HCT116 (cell line): ENCODE data around the gene SUSD2. TPM values are rescaled to one million over a fixed set of nuclear protein-coding genes. Genes with fewer than 3 reads are reported as not detected.

Experiments used
- ATAC-seq: fragments of 200-7000 bp; cut with Tn5 transposase; 2 replicates; pipeline ENCODE4 v1.9.1; 2020; ENCODE audit warnings: mild to moderate bottlenecking, moderate library complexity
- BruUV-seq: library from RNA; stranded (reverse); fragments of 400-500 nt; replicated peaks from 2 replicates; lab custom pipeline; 2021; lab: Mats Ljungman, UMichigan
- CTCF ChIA-PET: fragments of 300-600 bp; sonication (Branson Sonifier 250); formaldehyde crosslinking; loops from one replicate; lab custom pipeline; 2021; ENCODE audit warnings: antibody characterized with exemption; lab: Charles Lee
- POLR2A ChIA-PET: fragments of 300-600, 350-600 bp; sonication (Branson Sonifier 250); formaldehyde crosslinking; loops from one replicate; lab custom pipeline; 2021; ENCODE audit warnings: antibody characterized with exemption; lab: Charles Lee
- RAD21 ChIA-PET, 2 experiments: fragments of 300-600 bp; sonication (Branson Sonifier 250); formaldehyde crosslinking; loops; one replicate each; lab custom pipeline; 2023; ENCODE audit warnings: low total read pairs in 2 of 2; ENCODE audit not compliant: uncharacterized antibody in 2 of 2, unreplicated experiment in 2 of 2, low non-redundant PET in 1 of 2; lab: Charles Lee
- DNase-seq: peaks from one replicate; pipeline ENCODE4 v3.0.0-alpha.2; 2010; ENCODE audit warnings: low read depth, low spot score
- H2AFZ ChIP-seq: fragments of 200-600 bp; shearing (Covaris generic), sonication (generic); 2 replicates; pipeline ENCODE4 v1.6.1; 2017; ENCODE audit warnings: low read depth, mixed run types, mixed read lengths, antibody characterized with exemption, low read length; ENCODE audit not compliant: poor library complexity, severe bottlenecking
- H3K27ac ChIP-seq: 2 replicates; pipeline ENCODE4 v1.5.1; 2012; ENCODE audit warnings: low read depth, low read length
- H3K27me3 ChIP-seq: fragments of 200-600 bp; sonication (generic); 2 replicates; pipeline ENCODE4 v1.6.1; 2016; ENCODE audit warnings: mixed run types, low read length, mixed read lengths; ENCODE audit not compliant: insufficient read depth
- H3K36me3 ChIP-seq, 2 experiments: fragments of 200-500 bp in 1 of 2; fragments of 200-600 bp in 1 of 2; sonication (Bioruptor generic) in 1 of 2; sonication (generic) in 1 of 2; 2 replicates each; pipeline versions ENCODE4 v1.5.1 to v1.6.1; 2014 to 2016; ENCODE audit warnings: low read length in 2 of 2, inconsistent platforms in 1 of 2, mixed read lengths in 1 of 2, mixed run types in 1 of 2; ENCODE audit not compliant: insufficient read depth in 2 of 2, control insufficient read depth in 1 of 2
- H3K4me1 ChIP-seq, 2 experiments: fragments of 200-600 bp in 1 of 2; sonication (generic) in 1 of 2; 2 replicates each; pipeline versions ENCODE4 v1.5.1 to v1.6.1; 2012 to 2017; ENCODE audit warnings: low read length in 2 of 2, inconsistent platforms in 1 of 2, mild to moderate bottlenecking in 1 of 2, mixed read lengths in 1 of 2, mixed run types in 1 of 2, moderate library complexity in 1 of 2; ENCODE audit not compliant: insufficient read depth in 2 of 2, control insufficient read depth in 1 of 2
- H3K4me2 ChIP-seq: fragments of 200-600 bp; sonication (generic); 2 replicates; pipeline ENCODE4 v1.6.1; 2017; ENCODE audit warnings: mixed run types, low read length, mixed read lengths
- H3K4me3 ChIP-seq, 2 experiments: fragments of 200-600 bp in 1 of 2; sonication (generic) in 1 of 2; replicated peaks in 1 of 2; 2 replicates each; pipeline ENCODE4 v1.5.1; 2011 to 2016; ENCODE audit warnings: low read length in 2 of 2, control low read depth in 1 of 2, low read depth in 1 of 2, mild to moderate bottlenecking in 1 of 2, mixed read lengths in 1 of 2, mixed run types in 1 of 2
- H3K79me2 ChIP-seq: fragments of 200-600 bp; sonication (generic); 2 replicates; pipeline ENCODE4 v1.6.1; 2017; ENCODE audit warnings: mild to moderate bottlenecking, mixed run types, low read length, moderate library complexity, mixed read lengths; ENCODE audit not compliant: insufficient read depth
- H3K9ac ChIP-seq: fragments of 200-600 bp; sonication (generic); 2 replicates; pipeline ENCODE4 v1.6.1; 2016; ENCODE audit warnings: low read length, mixed read lengths
- H3K9me2 ChIP-seq: fragments of 200-600 bp; sonication (generic), shearing (Covaris generic); 2 replicates; pipeline ENCODE4 v1.6.1; 2017; ENCODE audit warnings: mixed run types, mild to moderate bottlenecking, moderate library complexity; ENCODE audit not compliant: insufficient read depth
- H3K9me3 ChIP-seq, 2 experiments: fragments of 200-500 bp in 1 of 2; fragments of 200-600 bp in 1 of 2; sonication (Bioruptor generic) in 1 of 2; sonication (generic) in 1 of 2; 2 replicates each; pipeline ENCODE4 v1.6.1; 2014 to 2017; ENCODE audit warnings: low read length in 2 of 2, mixed read lengths in 2 of 2, inconsistent platforms in 1 of 2, low read depth in 1 of 2, mild to moderate bottlenecking in 1 of 2, mixed run types in 1 of 2, moderate library complexity in 1 of 2; ENCODE audit not compliant: control insufficient read depth in 1 of 2, insufficient read depth in 1 of 2
- H4K20me1 ChIP-seq: fragments of 200-600 bp; sonication (generic), shearing (Covaris generic); 2 replicates; pipeline ENCODE4 v1.6.1; 2017; ENCODE audit warnings: mixed run types, mild to moderate bottlenecking, moderate library complexity; ENCODE audit not compliant: insufficient read depth
- CBX3 ChIP-seq: IDR thresholded peaks from 2 replicates; pipeline ENCODE4 v1.6.1; 2012; ENCODE audit warnings: low read depth
- FOSL1 ChIP-seq: IDR thresholded peaks from 2 replicates; pipeline ENCODE4 v1.6.1; 2012; ENCODE audit warnings: low read depth
- ZBTB33 ChIP-seq: IDR thresholded peaks from 2 replicates; pipeline ENCODE4 v1.6.1; 2011; ENCODE audit warnings: mild to moderate bottlenecking, low read length, moderate library complexity; ENCODE audit not compliant: insufficient replicate concordance; ENCODE audit errors: extremely low read depth
- intact Hi-C: fragments of 100-400 bp; cut with micrococcal nuclease; formaldehyde crosslinking; loops from 2 replicates; pipeline ENCODE4 v1.10.0; 2022
- total RNA-seq: library from RNA; stranded (reverse); gene quantifications from one replicate; pipeline ENCODE4 v1.2.1, GENCODE V29; 2021; ENCODE audit not compliant: unreplicated experiment

Gene SUSD2
- total RNA-seq, 1 experiment from 2014 or later, result 6.6 TPM

GRCh38 chr22:24232124-24232523 lies 50.8 kb downstream of the SUSD2 start:
- Histone ChIP-seq H3K79me2 (no peaks in the 10 kb centered on the region), H4K20me1 (no peaks in the 10 kb centered on the region), H3K4me2 (no peak overlapping the region), H3K4me1 (peaks cover 9 to 10% of the 10 kb centered on the region in 2 experiments; a peak in 3 of 4 replicates), H3K9me3 (no peaks in the 10 kb centered on the region), H3K27me3 (no peaks in the 10 kb centered on the region), H3K4me3 (no peak overlapping the region), H3K9ac (no peak overlapping the region), H2AFZ (no peak overlapping the region), H3K27ac (peak overlapping the region; percentile 29; the same call in 1 of the 2 replicates), H3K9me2 (no peaks in the 10 kb centered on the region), H3K36me3 (no peaks in the 10 kb centered on the region)
- ATAC-seq (no peak), DNase-seq (no peak)
- CTCF ChIA-PET, result interaction anchor here (1.0 to 3.1 kb wide), 6 partner anchors 9 to 41 kb away, joined by 4 to 40 read pairs (median 6); no protein-coding TSS in a partner anchor
- intact Hi-C loops, result no loop called here
- BruUV-seq, result no TSS peak
- POLR2A ChIA-PET, result interaction anchor here (1.0 to 2.2 kb wide), 2 partner anchors 17 to 42 kb away, joined by 4 to 9 read pairs; no protein-coding TSS in a partner anchor
- no peak for TF ChIP-seq ZBTB33
- TF ChIP-seq CBX3, result no peak
- RAD21 ChIA-PET, result interaction anchor here in 1 of 2 experiments (0.6 to 2.0 kb wide), 2 partner anchors 26 to 42 kb away, joined by 4 to 13 read pairs; no protein-coding TSS in a partner anchor

- ChIA-PET RAD21 (no interaction called here), POLR2A (interaction anchor here (2.2 kb wide), 1 partner anchor 18 kb away, joined by 9 read pairs; no protein-coding TSS in a partner anchor), CTCF (interaction anchor here (2.5 to 3.1 kb wide), 2 partner anchors 25 to 42 kb away, joined by 13 to 40 read pairs; no protein-coding TSS in a partner anchor)
- H3K27me3 ChIP-seq, result no peaks in the 10 kb centered on the region
- H3K9ac ChIP-seq, result no peak overlapping the region
- no peak overlapping the region for H3K4me2 ChIP-seq
- no peak overlapping the region for H3K4me3 ChIP-seq
- TF ChIP-seq FOSL1, result no peak
- no peaks in the 10 kb centered on the region for H3K9me2 ChIP-seq
- H3K4me1 ChIP-seq, result peaks cover 13 to 14% of the 10 kb centered on the region in 2 experiments; a peak in 3 of 4 replicates
- H4K20me1 ChIP-seq, result no peaks in the 10 kb centered on the region
- BruUV-seq, result no TSS peak
- no peak overlapping the region; the same call in 1 of the 2 replicates for H3K27ac ChIP-seq
- no peaks in the 10 kb centered on the region for H3K36me3 ChIP-seq
- no peaks in the 10 kb centered on the region for H3K9me3 ChIP-seq
- no peaks in the 10 kb centered on the region for H3K79me2 ChIP-seq
- no peak for ATAC-seq
- intact Hi-C loops, result no loop called here
- no peak for DNase-seq
- H2AFZ ChIP-seq, result no peak overlapping the region
Observed at GRCh38 chr22:24232725-24233124, 51.4 kb downstream of the SUSD2 start.
